H1 (cell line): ENCODE results near the gene ZSCAN30.

Experiments
- BRCA1 ChIP-seq: IDR thresholded peaks from 2 replicates; pipeline ENCODE4 v1.6.1; 2012; ENCODE audit warnings: low read depth, low read length, improper control_type of control experiment
- CEBPB ChIP-seq: IDR thresholded peaks from 2 replicates; pipeline ENCODE4 v1.6.1; 2012; ENCODE audit warnings: low read depth, low read length
- GABPA ChIP-seq: IDR thresholded peaks from 2 replicates; pipeline ENCODE4 v1.6.1; 2011; ENCODE audit warnings: mild to moderate bottlenecking, low read length, moderate library complexity, borderline replicate concordance; ENCODE audit not compliant: insufficient read depth
- KDM5A ChIP-seq: fragments of 200-600 bp; IDR thresholded peaks from 2 replicates; pipeline ENCODE4 v1.7.1; 2012; ENCODE audit warnings: mild to moderate bottlenecking, low read length, inconsistent platforms, mixed read lengths
- POLR2AphosphoS5 ChIP-seq: IDR thresholded peaks from 2 replicates; pipeline ENCODE4 v1.6.1; 2011; ENCODE audit warnings: low read depth, low read length
- TF ChIP-seq, protein P1 (sequence below), 3 experiments: IDR thresholded peaks; 1 replicate in 2 of 3; 2 replicates in 1 of 3; pipeline versions ENCODE4 v1.5.1 to v1.6.1; 2011; ENCODE audit warnings: low read length in 3 of 3, mild to moderate bottlenecking in 3 of 3, inconsistent platforms in 2 of 3, low read depth in 1 of 3, moderate library complexity in 1 of 3; ENCODE audit not compliant: insufficient read depth in 1 of 3; ENCODE audit errors: control extremely low read depth in 1 of 3

DNA sequence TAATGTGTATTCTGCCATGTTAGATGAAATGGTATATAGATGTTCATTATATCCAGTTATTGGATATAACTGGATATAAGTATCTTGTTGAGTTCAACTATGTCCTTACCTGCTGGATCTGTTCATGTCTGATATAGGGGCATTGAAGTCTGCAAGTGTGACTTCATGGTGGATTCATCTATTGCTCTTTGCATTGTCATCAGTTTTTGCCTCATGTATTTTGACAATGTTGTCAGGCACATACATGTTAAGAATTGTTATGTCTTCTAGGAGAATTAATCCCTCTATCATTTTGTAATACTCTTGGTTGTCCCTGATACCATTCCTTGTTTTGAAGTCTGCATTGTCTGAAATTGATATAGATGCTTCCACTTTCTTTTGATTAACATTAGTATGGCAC, 38.8 kb upstream of the ZSCAN30 start:
- TF ChIP-seq KDM5A = no peak
- TF ChIP-seq BRCA1 = no peak
- TF ChIP-seq, protein P1, sequence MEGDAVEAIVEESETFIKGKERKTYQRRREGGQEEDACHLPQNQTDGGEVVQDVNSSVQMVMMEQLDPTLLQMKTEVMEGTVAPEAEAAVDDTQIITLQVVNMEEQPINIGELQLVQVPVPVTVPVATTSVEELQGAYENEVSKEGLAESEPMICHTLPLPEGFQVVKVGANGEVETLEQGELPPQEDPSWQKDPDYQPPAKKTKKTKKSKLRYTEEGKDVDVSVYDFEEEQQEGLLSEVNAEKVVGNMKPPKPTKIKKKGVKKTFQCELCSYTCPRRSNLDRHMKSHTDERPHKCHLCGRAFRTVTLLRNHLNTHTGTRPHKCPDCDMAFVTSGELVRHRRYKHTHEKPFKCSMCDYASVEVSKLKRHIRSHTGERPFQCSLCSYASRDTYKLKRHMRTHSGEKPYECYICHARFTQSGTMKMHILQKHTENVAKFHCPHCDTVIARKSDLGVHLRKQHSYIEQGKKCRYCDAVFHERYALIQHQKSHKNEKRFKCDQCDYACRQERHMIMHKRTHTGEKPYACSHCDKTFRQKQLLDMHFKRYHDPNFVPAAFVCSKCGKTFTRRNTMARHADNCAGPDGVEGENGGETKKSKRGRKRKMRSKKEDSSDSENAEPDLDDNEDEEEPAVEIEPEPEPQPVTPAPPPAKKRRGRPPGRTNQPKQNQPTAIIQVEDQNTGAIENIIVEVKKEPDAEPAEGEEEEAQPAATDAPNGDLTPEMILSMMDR (IDR thresholded peaks at IDR 0.05; ENCODE audit: control extremely low read depth in 1 of 3, insufficient read depth in 1 of 3, low read depth in 1 of 3, low read length in 3 of 3) = no peak
- no peak for TF ChIP-seq CEBPB
- TF ChIP-seq GABPA = no peak
- no peak for TF ChIP-seq POLR2AphosphoS5
